HepG2 (cell line): ENCODE measurements around the gene DTNA.

Experiments
- CSRNP2 ChIP-seq: sonication (generic); formaldehyde crosslinking; conservative IDR thresholded peaks from 2 replicates; pipeline ENCODE4 v1.8.0; 2022; ENCODE audit warnings: low read depth, missing genetic modification reagents
- CTCF ChIP-seq: sonication (generic); formaldehyde crosslinking; IDR thresholded peaks from 2 replicates; pipeline ENCODE4 v1.5.0; 2020; ENCODE audit warnings: mild to moderate bottlenecking, missing genetic modification reagents, moderate library complexity
- DMTF1 ChIP-seq: sonication (generic); formaldehyde crosslinking; IDR thresholded peaks from 2 replicates; pipeline ENCODE4 v1.4.0; 2020; ENCODE audit warnings: mild to moderate bottlenecking, missing genetic modification reagents
- MAZ ChIP-seq, 2 experiments: sonication (generic) in 1 of 2; formaldehyde crosslinking in 1 of 2; IDR thresholded peaks; 2 replicates each; pipeline versions ENCODE4 v1.5.0 to v1.6.1; 2012 to 2020; ENCODE audit warnings: low read depth in 2 of 2, mild to moderate bottlenecking in 2 of 2, borderline replicate concordance in 1 of 2, improper control_type of control experiment in 1 of 2, low read length in 1 of 2, missing genetic modification reagents in 1 of 2, moderate library complexity in 1 of 2
- MYC ChIP-seq: sonication (generic); formaldehyde crosslinking; IDR thresholded peaks from 2 replicates; pipeline ENCODE4 v1.9.0; 2021; ENCODE audit warnings: missing genetic modification reagents, borderline replicate concordance
- NFIC ChIP-seq: IDR thresholded peaks from 2 replicates; pipeline ENCODE4 v1.6.1; 2012; ENCODE audit warnings: mild to moderate bottlenecking, low read length, inconsistent platforms
- POLR2A ChIP-seq, 2 experiments: IDR thresholded peaks; 2 replicates each; pipeline ENCODE4 v1.6.1; 2011; ENCODE audit warnings: low read depth in 2 of 2, low read length in 2 of 2, mild to moderate bottlenecking in 1 of 2, moderate library complexity in 1 of 2; ENCODE audit not compliant: insufficient read depth in 1 of 2
- XRCC5 ChIP-seq: fragments of 200-400 bp; formaldehyde crosslinking; optimal IDR thresholded peaks from 2 replicates; pipeline ENCODE3; 2017; ENCODE audit warnings: mild to moderate bottlenecking, low read length
- YY1 ChIP-seq: IDR thresholded peaks from 2 replicates; pipeline ENCODE4 v1.6.1; 2011; ENCODE audit warnings: low read length, low read depth, moderate library complexity, mild to moderate bottlenecking; ENCODE audit not compliant: insufficient read depth, insufficient replicate concordance
- ZNF841 ChIP-seq: sonication (generic); formaldehyde crosslinking; IDR thresholded peaks from 2 replicates; pipeline ENCODE4 v1.8.1; 2023; ENCODE audit warnings: missing genetic modification reagents, borderline replicate concordance

- TF ChIP-seq YY1 (no peak), DMTF1 (no peak), CSRNP2 (CRISPR knock-in tag) (no peak), XRCC5 (no peak), ZNF841 (no peak), NFIC (no peak), CTCF (no peak), MAZ (IDR thresholded peaks at IDR 0.05; ENCODE audit: borderline replicate concordance, low read depth, low read length) (no peak), MAZ (CRISPR knock-in tag; IDR thresholded peaks at IDR 0.05; ENCODE audit: low read depth) (no peak), POLR2A (IDR thresholded peaks at IDR 0.05; ENCODE audit: insufficient read depth in 1 of 2, low read depth in 2 of 2, low read length in 2 of 2) (no peak), MYC (no peak)
Measured at GRCh38 chr18:34857320-34857719, 147.2 kb downstream of the DTNA start.
